ENCODE data around the gene SLC47A1. TPM values are rescaled to one million over a fixed set of nuclear protein-coding genes. Genes with fewer than 3 reads are reported as not detected.

SLC47A1 gene
- total RNA-seq, 6 experiments from 2014 or later = 47.5 to 182 (median 67.4) TPM

DNA sequence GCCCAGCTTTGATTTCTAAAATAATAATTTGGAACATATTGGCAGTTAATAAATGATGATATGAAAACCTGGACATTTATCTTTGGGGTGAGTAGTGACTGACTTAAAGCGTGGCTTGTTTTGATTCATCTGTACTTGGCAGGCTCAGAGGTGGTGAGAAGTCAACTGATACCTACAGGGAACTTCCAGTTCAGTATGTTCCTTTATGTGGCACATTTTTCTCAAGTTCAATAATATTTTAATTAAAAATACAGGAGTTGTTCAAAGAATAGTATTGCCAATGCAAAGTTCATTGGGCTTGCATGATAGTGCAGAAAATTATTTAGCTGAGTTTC, 34.3 kb downstream of the SLC47A1 start:
- TF ChIP-seq, protein P1, sequence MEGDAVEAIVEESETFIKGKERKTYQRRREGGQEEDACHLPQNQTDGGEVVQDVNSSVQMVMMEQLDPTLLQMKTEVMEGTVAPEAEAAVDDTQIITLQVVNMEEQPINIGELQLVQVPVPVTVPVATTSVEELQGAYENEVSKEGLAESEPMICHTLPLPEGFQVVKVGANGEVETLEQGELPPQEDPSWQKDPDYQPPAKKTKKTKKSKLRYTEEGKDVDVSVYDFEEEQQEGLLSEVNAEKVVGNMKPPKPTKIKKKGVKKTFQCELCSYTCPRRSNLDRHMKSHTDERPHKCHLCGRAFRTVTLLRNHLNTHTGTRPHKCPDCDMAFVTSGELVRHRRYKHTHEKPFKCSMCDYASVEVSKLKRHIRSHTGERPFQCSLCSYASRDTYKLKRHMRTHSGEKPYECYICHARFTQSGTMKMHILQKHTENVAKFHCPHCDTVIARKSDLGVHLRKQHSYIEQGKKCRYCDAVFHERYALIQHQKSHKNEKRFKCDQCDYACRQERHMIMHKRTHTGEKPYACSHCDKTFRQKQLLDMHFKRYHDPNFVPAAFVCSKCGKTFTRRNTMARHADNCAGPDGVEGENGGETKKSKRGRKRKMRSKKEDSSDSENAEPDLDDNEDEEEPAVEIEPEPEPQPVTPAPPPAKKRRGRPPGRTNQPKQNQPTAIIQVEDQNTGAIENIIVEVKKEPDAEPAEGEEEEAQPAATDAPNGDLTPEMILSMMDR (IDR thresholded peaks at IDR 0.05) = no peak
- TF ChIP-seq POLR2A (IDR thresholded peaks at IDR 0.05) = no peak
- Histone ChIP-seq H3K27me3 (no peaks in the 10 kb centered on the region), H3K36me3 (peaks cover 0 to 21% (median 0%) of the 10 kb centered on the region in 4 donors), H3K27ac (peak overlapping the region in 1 of 3 donors; percentile 12), H3K9me3 (no peaks in the 10 kb centered on the region), H3K4me3 (no peak overlapping the region), H3K4me1 (peaks cover 0 to 20% (median 8%) of the 10 kb centered on the region in 4 donors)
- ATAC-seq = no peak
- WGBS (ENCODE audit: insufficient coverage, low coverage, low lambda C conversion rate, missing lambda C conversion rate) = 86% methylated on average over 1 of the region's 1 CpG
- no peak for DNase-seq
- intact Hi-C loops (cut with DNase I) = no loop called here

DNA sequence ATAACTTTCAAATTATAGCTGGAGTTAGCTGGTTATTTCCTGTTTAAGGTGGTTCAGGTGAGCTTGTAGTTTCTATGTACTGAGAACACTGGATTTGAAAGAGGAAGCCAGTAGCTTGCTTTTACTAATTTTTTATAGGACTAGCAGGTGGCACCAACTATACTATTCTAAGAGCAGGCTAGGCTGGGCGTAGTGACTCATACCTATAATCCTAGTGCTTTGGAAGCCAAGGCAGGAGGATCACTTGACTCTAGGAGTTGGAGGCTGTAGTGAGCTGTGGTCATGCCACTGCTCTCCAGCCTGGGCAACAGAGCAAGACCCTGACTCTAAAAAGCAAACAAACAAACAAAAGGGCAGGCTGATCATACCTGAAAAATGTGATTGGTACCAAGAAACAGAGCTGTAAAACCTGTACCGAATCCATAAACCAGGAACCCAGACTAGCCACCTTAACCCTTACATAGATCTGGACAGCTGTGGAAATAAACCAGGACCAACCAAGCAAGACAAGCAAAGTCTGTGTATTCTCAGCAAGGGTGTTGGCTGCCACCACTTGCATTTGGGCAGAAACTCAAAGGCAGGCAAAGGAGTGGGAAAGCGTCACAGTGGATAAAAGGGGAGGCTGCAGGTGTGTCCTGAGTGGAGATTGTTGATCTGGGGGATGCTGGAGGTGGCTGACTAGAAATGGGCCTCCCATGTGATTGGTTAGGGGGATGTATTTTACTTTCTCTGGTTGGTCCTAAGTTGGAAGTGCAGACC, 36.3 kb downstream of the SLC47A1 start:
- Histone ChIP-seq H3K9me3 (no peaks in the 10 kb centered on the region), H3K4me3 (no peak overlapping the region), H3K27ac (peak overlapping the region; percentile 64 to 90 (median 77)), H3K36me3 (peaks cover 0 to 21% (median 0%) of the 10 kb centered on the region in 4 donors), H3K4me1 (peaks cover 0 to 20% (median 8%) of the 10 kb centered on the region in 4 donors), H3K27me3 (no peaks in the 10 kb centered on the region)
- TF ChIP-seq POLR2A (IDR thresholded peaks at IDR 0.05) = no peak
- TF ChIP-seq, protein P1 (IDR thresholded peaks at IDR 0.05) = no peak
- 26% methylated on average over 2 of the region's 3 CpGs for WGBS (ENCODE audit: insufficient coverage, low coverage, low lambda C conversion rate, missing lambda C conversion rate)
- DNase-seq (no peak), ATAC-seq (peak; percentile 31 to 66 (median 55))
- intact Hi-C loops (cut with DNase I) = no loop called here

DNA sequence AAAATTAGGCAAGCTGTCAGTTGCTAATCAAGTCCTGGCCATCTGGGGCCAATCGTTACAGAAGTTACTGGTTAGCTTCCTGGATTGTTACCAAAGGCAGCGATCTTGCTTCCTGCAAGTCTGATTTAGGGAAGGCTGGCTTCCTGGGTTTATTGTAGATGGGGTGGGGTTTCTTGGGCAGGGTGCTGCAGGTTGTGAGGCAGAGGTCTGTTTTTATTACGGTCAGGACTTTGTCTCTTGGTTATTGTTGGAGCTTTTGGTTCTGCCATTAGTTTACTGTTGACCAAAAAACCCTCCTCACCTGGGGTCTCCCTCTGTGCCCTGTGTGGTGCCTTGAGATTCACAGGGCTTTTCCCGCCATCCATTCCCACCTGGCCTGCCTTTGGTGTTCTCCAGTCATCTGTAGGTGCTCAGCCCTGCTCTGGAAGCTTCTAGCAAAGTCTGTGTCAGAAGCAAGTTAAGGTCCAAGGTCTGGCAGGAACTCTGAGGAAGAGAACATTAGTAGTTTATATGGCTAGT, 36.9 kb downstream of the SLC47A1 start:
- peak; percentile 73 to 76 (median 74) for ATAC-seq
- Histone ChIP-seq H3K4me3 (no peak overlapping the region), H3K36me3 (peaks cover 0 to 21% (median 0%) of the 10 kb centered on the region in 4 donors), H3K9me3 (no peaks in the 10 kb centered on the region), H3K27me3 (no peaks in the 10 kb centered on the region), H3K4me1 (peaks cover 0 to 20% (median 8%) of the 10 kb centered on the region in 4 donors), H3K27ac (peak overlapping the region; percentile 64 to 90 (median 77))
- intact Hi-C loops (cut with DNase I) = no loop called here
- no peak for TF ChIP-seq POLR2A (IDR thresholded peaks at IDR 0.05)
- TF ChIP-seq, protein P1 (IDR thresholded peaks at IDR 0.05) = no peak
- peak in 1 of 3 donors; percentile 70 for DNase-seq
- 10% methylated on average over 2 of the region's 4 CpGs for WGBS (ENCODE audit: insufficient coverage, low coverage, low lambda C conversion rate, missing lambda C conversion rate)

DNA sequence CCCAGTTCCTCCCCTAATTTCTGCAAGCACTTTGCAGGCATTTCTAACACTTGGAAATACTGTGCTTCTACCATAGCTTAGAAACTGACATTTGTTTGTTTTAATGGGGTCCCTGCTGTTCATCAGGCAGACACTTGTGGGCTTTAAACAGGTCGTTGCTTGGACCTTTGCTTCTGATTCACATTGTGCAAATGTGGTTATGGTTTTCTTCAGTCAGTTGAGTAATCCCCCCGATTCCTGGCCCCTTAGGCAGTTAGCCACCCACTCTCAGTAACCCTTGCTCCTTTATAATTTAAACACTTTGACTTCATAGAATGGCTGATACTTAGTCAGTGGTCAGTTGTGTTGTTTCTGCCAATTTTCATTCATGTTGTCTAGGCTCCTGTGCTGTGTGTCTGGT, 39.4 kb downstream of the SLC47A1 start:
- TF ChIP-seq, protein P1 (IDR thresholded peaks at IDR 0.05) = no peak
- no peak for TF ChIP-seq POLR2A (IDR thresholded peaks at IDR 0.05)
- intact Hi-C loops (cut with DNase I) = no loop called here
- no peaks in the 10 kb centered on the region for H3K27me3 ChIP-seq
- H3K36me3 ChIP-seq = peaks cover 0 to 4% (median 0%) of the 10 kb centered on the region in 4 donors
- DNase-seq (no peak), ATAC-seq (no peak)
- H3K4me3 ChIP-seq = no peak overlapping the region
- no peaks in the 10 kb centered on the region for H3K9me3 ChIP-seq
- peak overlapping the region in 1 of 3 donors; percentile 90 for H3K27ac ChIP-seq
- H3K4me1 ChIP-seq = peaks cover 0 to 29% (median 10%) of the 10 kb centered on the region in 4 donors
- 17% methylated on average over 2 of the region's 2 CpGs for WGBS (ENCODE audit: insufficient coverage, low coverage, low lambda C conversion rate, missing lambda C conversion rate)
